Stimulated activated CD4-positive, alpha-beta T cell treated with anti-CD3 and anti-CD28 coated beads, Interleukin-2, amount 100 ng/mL, for 4 hours (primary cell): ENCODE measurements around the gene DMBX1.

Experiments
- DNase-seq: peaks from one replicate; pipeline ENCODE4 v3.0.0-alpha.2; 2020; ENCODE audit warnings: low read depth

The DMBX1 gene

DNA sequence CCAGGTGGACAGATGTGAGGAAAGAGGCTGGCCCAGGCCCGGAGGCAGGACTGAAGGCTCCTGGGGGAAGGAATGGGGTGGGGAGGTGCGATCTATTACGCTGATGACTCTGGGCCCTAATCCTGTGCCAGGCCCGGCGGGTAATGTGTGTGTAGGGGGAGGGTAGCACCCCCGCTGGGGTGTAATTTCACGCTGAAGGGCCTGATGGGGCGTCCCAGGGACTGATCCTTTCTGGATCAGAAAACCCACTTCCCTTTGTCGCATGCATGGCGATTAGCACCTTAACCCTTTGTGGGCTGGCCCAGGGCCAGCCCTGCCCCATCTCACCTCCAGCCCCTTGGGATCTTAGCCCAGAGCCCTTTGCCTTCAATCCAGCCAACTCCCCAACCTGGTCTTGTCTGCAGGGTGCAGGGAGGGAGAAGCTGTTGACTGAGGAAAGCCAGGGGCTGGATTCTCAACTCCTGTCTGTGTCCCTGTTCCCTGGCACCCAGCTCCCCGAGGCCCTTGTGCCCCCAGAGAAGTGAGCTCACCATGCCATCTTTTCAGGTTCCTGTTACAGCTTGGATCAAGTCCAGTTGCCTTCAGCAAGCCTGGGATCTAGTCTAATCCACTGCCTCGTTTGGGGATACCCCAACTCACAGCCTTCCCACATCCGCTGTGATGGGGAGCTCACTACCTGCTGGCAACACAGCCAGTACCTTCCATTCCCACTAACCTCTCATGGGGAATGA, 35.8 kb downstream of the DMBX1 start:
- DNase-seq: no peak

DNA sequence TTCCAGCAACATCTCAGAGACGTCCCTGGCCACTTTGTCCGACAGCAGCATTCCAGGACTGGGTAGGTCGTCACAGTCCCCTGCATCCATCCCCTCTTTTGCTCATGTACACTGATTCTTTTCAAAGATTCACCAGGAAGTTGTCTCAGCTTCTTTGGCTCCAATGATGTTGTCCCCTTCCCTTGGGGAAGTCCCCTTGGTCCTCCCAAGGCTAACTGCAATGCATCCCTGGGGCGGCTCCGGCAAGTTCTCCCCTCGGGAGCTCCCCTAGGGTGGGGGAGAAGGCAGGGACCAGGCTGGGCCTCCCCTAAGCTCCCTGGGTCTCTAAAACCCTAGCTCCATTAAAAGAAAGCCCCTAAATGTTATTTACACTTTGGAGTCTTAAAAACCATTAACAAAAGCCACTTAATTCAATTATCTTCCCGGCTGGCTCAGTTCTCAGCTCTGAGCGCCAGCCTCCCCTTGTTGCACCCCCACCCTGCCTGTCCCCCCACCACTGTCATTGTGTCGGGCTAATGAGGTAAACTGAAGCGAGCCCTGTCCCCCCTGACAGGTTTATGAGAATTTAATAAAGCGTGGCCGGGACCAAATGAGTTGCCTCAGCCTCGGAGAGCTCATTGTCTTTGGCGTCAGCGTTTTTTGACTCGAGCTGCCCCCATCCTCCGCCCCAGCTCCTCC, 36.5 kb downstream of the DMBX1 start:
- no peak for DNase-seq

DNA sequence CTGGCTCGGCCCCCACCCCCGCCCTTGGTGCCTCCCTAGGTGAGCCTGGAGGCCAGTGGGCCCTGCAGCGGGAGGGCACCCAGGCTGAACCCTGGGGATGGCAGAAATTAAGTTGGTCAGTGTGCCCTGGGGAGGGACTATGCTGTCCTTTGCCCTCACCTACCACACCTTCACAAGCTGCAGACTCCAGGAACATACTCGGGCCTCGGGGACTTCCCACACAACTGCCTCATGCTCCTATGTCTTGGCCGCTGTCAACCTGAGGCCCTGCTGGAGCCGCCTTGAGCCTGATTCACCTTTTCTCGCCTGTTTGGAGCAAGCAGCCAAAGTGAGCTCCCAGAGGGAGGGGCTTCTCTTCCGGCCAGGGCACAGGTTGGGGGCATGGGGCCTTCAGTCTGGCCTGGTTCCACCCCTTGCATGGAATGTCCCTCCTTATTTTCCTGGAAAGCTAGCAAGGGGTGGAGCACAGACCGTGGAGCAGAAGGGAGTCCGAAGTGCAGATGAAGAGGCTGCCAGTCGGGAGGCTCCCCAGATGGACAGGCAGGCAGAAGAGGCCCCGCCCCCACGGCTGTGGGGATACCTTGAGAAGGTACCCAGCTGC, 37.2 kb downstream of the DMBX1 start:
- DNase-seq: no peak

DNA sequence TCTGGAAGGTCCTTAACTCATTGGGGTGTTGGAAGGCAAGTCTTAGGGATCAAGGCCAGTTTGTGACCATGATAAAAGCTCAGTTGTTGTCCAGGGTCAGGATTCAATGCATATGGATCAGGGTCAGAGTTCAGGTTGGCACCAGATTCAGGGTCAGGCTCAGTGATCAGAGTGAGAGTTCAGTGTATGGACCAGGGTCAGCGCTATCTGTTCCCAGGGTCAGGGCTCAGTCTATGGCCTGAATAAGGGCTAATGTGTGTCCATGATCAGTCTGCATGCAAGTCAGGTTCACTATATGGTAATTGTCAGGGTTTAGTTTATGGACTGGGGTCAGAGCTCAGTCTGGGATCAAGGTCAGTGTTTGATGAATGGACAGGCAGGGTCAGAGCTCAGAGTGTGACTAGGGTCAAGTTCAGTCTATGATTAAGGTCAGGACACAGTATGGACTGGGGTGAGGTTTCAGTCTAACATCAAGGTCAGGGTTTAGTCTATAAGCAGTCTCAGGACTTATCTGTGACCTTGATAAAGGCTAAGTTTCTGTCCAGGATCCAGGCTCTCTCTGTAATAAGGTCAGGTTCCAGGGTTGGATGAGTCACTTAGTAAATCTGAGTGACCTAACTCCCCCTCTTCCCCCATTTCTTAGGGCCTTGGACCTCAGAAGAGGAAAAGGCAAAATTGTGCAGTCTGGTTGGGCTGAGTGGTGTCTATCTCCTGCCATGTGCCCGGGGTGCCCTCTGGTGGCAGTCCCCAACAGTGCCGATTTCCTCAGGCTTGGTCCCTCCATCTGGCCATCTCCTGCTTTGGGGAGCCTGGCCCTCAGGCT, 38.0 kb downstream of the DMBX1 start:
- peak; percentile 51 for DNase-seq

DNA sequence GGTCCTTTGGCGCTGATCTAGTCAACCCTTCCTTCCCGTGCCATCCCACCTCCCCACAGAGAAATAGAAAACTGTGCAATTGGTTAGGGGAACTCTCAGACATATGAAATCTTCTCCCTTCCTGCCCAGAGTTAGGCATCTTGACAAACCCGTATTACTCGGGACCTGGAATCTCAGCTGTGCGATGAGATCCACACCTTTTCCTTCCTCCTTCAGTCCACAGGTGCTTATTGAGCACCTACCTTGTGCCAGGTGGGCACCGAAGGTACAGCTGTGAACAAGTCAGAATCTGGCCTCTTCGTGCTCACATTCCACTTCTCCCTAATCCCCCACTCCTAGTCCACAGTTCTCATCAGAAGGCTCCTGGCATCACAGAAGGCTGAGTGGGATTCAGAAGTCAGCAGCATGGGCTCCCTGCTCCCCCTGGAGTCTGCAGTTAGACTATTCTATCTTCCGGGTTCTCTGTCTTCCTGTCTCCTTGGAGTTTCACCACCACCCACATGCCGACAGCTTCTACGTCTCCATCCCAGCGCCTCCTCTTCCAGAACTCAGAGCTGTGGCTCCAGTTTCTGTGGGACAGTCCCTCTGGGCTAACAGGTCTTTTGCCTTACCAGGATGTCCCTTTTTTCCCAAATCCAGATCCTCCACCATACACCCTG, 38.8 kb downstream of the DMBX1 start:
- DNase-seq: no peak

DNA sequence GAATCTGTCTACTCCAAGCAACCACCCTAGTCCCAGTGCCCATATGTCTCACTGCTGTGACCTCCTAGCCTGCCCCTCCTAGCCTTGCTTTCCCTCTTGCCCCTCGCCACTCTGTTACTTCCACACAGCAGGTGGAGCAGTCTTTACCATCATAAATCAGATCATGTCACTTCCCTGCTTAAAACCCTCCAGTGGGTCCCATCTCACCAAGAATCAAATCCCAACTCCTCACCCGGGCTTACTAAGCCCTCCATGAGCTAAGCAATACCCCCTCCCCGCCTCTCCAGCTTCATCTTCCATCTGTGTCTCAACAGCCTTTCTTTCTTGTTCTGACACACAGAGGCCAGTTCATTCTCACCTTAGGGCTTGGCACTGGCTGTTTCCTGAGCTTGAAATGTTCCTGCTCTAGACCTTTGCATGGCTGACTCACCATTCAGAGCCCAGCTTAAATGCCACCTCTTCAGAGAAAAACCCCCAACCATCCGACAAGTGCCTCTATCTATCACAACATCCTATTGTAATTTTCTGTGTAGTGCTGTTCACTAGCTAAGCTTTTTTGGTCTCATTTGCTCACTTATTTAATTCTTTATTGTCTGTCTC, 39.5 kb downstream of the DMBX1 start:
- no peak for DNase-seq

DNA sequence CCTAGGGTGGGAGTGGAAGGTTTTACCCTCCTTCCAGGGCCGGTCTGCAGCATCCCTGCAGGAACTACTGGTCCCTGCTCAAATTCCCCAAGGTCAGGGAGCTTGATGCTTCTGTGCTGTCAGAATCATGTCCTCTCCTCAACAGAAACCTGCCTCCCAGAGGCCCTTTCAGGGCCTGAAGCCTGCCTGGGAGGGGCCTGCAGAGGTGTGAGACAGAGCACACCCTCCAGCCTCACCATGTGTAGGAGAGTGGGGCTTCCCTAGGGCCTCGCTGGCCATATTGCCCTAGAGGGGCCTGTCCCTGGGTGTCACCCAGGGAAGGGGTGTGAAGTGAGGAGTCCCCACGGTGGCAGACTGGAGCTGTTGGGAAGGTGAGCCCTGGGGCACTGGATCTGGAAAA, 40.7 kb downstream of the DMBX1 start:
- DNase-seq: no peak

DNA sequence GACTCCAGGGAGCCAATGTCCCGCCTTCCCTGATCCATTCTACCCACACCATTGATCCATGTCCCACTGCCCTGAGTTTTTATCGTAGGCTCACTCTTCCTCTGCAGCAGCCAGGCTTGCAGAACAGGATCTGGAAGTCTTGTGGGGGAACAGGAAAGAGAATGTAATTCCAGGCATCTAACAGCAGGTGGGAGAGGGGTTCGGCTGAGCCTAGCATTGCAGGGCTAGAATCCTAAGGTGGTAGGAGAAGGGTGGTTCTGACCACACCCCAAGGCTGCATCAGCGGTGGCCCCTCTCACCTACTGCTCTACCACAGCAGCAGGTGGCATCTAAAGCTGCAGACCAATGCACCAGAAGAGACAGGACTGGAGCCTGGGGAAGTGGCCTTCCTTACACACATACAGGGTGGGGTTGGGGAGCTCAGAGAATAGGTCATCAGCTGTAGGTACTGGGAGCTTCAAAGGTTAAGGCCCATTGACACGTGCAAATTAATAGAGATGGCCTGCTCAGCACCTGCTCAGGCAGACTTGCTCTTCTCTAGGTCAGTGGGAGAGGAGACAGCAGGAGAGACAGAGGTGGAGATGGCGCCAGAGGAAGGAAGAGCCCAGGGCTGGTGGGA, 41.3 kb downstream of the DMBX1 start:
- DNase-seq: no peak

DNA sequence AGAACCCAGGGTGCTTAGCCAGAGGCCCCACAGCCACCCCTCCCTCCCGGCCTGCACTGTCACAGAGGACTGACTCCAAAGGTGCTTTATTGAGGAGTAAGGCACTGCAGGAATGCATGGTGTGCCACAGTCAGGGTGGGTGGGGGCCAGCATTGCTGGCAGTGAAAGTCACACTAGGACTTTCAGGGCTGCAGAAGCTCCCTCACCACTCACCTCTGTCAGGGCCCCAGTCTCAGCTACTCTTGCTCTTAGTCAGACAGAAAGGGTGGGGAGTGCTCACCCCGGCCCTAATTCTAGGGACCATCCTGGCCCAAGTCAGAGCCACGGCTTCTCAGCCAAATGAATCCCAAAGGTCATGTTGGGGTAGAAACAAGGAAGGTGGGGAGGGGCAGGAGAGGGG, 42.5 kb downstream of the DMBX1 start:
- no peak for DNase-seq

DNA sequence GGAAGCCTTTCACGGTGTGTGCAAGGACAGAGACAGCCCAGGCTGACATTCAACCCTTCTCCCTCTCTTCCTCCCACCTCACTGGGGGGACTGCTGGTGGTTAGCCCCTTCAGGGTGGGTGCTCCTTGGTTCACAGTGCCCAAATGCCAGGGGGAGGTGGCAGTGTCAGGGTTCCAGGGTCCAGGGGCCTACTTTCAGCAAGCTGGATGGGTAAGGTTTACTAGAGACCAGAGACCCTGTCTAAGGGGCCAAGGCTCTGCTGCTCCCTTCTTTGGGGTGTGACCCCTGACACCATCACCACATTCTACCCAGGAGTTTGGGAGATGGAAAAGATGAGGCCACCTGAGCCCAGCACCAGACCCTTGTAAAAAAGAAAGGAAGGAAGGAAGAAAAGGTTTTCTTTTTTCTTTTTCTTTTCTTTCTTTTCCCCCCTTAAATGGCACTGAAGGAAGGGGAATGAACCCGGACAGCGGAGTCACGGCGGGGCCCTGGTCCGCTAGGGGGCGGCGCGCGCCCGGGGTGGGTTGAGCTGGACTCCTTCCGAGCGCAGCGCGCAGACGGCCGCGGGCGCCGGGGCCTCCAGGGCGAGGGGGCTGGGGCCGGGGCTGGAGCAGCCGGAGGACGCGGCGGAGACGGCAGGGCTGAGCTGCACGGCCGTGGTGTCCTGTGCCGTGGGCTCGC, 43.0 kb downstream of the DMBX1 start:
- peak; percentile 62 for DNase-seq

DNA sequence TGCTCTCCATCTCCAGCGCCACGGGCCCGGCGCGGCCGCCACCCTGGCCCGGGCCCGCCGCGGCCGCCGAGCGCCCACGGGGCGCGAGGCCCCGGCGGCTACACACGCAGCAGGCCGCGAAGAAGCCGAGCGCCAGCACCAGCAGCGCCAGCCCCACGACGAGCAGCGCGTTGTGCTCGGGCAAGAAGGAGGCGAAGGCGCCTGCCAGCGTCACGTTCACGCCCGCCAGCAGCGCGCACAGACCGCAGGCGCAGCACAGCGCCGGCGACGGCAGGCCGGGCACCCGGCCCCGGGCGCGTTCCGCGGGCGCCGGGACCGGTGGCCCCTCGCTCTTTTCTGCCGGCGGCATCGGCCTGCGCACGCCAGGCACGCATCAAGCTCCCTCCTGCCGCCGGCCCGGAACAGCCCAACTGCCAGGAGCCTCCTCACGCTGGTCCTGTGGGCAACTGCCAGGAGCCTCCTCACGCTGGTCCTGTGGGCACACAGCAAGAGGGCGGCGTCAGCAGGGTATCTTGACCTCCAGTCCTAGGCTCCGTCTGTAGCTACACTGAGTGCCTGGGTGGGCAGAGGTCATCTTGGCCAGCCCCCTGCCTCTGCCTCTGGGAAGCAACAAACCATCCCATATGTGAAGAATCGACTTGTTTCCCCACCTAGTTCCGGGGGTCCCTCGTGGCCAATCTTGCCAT, 43.7 kb downstream of the DMBX1 start:
- DNase-seq: peak; percentile 44

DNA sequence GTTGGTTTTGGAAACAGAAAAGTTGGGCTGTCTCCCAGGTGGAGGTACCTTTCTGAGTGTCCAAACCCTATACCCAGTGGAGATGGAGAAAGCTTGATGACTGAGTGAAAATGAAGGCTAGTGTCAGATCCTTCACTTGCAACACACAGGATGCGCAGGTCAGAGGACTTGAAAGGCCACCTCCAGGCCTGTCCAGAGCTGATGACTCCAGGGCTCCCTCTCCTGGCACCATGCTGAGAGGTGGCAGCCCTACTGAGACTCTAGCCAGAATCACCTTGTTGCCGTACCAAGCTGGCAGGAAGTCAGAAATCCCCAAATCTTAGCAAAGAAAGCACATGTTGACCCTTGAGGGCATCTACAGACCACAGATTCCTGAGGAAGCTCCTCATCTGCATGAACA, 45.4 kb downstream of the DMBX1 start:
- DNase-seq: no peak

DNA sequence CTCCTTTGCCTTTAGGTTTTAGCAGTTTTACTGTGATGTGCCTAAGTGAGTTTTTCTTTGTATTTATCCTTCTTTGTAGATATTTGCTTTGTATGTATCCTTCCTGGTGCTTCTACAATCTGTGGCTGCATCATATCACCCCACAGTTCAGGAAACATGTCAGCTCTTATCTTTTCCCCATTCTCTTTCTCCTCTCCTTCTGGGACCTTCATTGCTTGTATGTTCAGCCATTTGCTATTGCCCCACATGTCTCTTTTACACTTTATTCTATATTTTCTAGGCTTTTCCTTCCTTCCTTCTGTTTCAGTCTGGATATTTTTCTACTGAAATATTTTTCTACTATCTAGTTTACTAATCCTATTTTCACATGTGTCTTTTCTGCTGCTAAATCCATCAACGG, 46.9 kb downstream of the DMBX1 start:
- DNase-seq: no peak

DNA sequence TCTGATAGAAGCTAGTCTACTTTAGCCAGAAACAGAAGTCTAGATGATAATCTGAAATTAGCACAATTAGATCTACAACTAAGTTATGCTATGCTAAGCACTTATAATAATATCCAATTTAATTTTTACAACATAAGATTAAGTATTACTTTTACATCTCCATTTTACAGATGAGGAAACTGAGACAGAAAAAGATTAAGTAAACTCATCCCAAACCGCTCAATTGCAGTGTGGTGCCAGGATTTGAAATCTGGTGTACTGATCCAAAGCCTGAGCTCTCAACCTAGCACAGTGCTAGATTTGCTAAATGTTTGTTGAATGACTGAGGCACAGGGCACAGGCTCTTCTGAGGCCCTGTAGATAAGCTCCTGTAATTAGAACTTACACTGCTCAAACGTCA, 48.0 kb downstream of the DMBX1 start:
- DNase-seq: no peak

DNA sequence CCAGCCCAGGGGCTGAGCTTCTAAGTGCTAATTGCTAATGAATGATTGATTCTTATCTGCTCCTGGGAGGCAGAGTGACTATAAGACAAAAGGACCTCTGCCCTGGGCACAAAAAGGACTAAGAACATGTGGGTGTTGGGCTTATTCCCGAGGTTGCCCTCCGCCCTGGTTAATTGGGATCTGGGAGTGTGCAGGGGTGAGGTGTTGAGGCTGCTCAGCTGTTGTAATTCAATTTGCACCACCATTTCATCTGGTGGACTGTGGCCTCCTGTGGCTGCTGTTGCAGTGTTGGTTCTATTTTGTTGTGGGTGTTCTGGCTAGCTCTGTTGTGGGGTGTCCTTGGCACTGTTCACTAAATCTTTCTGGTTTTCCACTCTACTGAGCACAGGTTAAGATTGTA, 48.5 kb downstream of the DMBX1 start:
- DNase-seq: no peak
